GM20000 (cell line): ENCODE data around the gene MYO7B.

Source experiments
- DNase-seq: peaks from one replicate; pipeline ENCODE4 v3.0.0; 2012; ENCODE audit warnings: low spot score
- CTCF ChIP-seq: IDR thresholded peaks from 2 replicates; pipeline ENCODE4 v1.5.1; 2012; ENCODE audit warnings: mild to moderate bottlenecking, control low read depth; ENCODE audit errors: extremely low read depth, missing control alignments

The MYO7B gene

DNA sequence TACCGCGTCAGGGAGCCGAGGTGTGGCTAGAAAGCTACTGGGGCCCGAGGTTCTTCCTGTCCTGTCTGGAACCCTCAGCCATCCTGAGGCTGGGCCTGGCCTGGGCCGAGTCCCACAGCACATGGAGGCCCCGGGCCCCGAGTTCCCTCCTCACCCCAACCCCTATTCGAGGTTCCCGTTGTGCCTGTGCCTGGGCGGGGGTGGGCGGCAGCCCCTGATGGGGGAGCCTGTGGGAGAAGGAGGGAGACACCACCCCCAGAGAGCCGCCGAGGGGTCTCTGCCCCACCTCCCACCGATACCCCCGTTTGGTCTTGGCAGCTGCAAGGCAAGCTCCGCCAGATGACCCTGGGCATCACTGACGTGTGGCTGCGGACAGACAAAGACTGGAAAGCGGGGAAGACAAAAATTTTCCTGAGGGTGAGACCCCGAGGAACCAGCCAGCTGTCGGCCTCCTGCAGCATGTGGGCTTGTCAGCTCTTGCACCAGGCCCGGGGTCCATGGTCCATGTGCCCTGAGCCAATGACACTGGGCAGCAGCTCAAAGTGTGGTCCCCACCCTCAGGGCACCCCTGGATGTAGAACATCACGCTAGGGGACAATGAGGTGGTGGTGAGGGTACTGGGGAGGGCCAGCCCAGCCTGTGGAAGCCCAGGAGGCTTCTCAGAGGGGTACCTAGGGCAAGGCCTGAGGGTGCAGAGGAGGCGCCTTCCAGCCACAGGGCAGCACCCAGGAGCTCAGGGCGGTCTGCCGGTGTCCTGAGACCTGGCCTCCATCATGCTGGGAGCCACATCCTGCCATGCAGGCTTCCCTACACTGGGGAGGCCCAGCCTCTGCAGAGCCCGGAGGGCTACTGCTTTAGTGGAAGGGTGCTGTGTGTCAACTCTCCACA, 58.0 kb downstream of the MYO7B start:
- DNase-seq = no peak
- no peak for TF ChIP-seq CTCF

GRCh38 chr2:127594116-127594591, 58.7 kb downstream of the MYO7B start:
- no peak for TF ChIP-seq CTCF

GRCh38 chr2:127596311-127597045, 61.0 kb downstream of the MYO7B start:
- no peak for DNase-seq

More at GRCh38 chr2:127594116-127594591, 58.7 kb downstream of the MYO7B start:
- no peak for DNase-seq

GRCh38 chr2:127597046-127597983, 61.8 kb downstream of the MYO7B start:
- no peak for TF ChIP-seq CTCF
- DNase-seq = no peak

More at GRCh38 chr2:127596311-127597045, 61.0 kb downstream of the MYO7B start:
- no peak for TF ChIP-seq CTCF

GRCh38 chr2:127597984-127598380, 62.5 kb downstream of the MYO7B start:
- TF ChIP-seq CTCF = no peak

GRCh38 chr2:127598711-127599110, 63.2 kb downstream of the MYO7B start:
- DNase-seq = no peak
- TF ChIP-seq CTCF = no peak

More at GRCh38 chr2:127597984-127598380, 62.5 kb downstream of the MYO7B start:
- no peak for DNase-seq
